GM23248 (cell line): ENCODE results near the gene TVP23A.
"Not testable (repeated sequence)": the region's sequence is repeated elsewhere in the genome, so short reads cannot be mapped to it uniquely, and the experiment has no call there.

Experiments
- EZH2 ChIP-seq: fragments of 200-600 bp; sonication (generic); IDR thresholded peaks from 2 replicates; pipeline ENCODE4 v1.6.1; 2018; ENCODE audit warnings: antibody characterized with exemption, mild to moderate bottlenecking; ENCODE audit not compliant: insufficient read depth, poor library complexity, severe bottlenecking
- EZH2phosphoT487 ChIP-seq: fragments of 200-600 bp; sonication (generic); IDR thresholded peaks from 2 replicates; pipeline ENCODE4 v1.6.1; 2018; ENCODE audit warnings: antibody characterized with exemption, moderate library complexity, mild to moderate bottlenecking, low read depth; ENCODE audit not compliant: insufficient read depth

DNA sequence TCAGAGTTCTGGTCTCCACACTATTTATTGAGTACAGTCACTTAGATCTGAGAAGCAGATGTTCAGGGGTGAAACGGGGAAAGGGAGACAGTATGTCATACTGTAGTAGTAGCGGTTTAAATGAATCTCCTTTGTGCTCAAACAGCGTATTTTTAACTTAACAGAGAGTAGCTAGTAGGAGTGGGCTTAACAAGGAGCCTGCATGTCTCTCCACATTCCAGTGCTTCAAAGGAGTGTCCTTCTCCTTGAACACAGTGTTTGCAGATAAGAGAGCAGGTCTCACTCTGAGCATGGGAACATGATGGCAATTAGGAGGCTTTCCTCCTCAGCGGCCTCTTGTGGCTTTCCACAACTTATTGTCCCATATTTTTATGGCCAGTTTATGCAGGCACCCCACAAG, 30.0 kb downstream of the TVP23A start:
- not testable (repeated sequence) for TF ChIP-seq EZH2, EZH2phosphoT487
